ENCODE results near the gene RAP1A. TPM values are rescaled to one million over a fixed set of nuclear protein-coding genes. Genes with fewer than 3 reads are reported as not detected.

The RAP1A gene
- total RNA-seq, 4 donors from 2014 or later = 34.0 to 87.2 (median 57.7) TPM

GRCh38 chr1:111592389-111593361 lies 26.9 kb upstream of the RAP1A start:
- TF ChIP-seq EP300 (IDR thresholded peaks at IDR 0.05; ENCODE audit: low read depth) (no peak), POLR2AphosphoS5 (IDR thresholded peaks at IDR 0.05) (peak in 1 of 3 donors; percentile 34)
- in situ Hi-C loops (cut with MboI; ENCODE audit: low pct_ligation_motif_present in 1 of 4, low pct_unique_long_range_greater_than_20kb in 1 of 4, low sequenced_read_pairs in 3 of 4) (no loop called here), intact Hi-C loops (cut with DNase I; ENCODE audit: low total_unique reads) (no loop called here)
- 0 to 7% methylated on average over 4 to 11 of the region's 11 CpGs for WGBS, 2 donors (ENCODE audit: low coverage in 1 of 2)
- no peaks in the 10 kb centered on the region for H3K27me3 ChIP-seq
- H3K9me3 ChIP-seq = no peaks in the 10 kb centered on the region
- DNase-seq = peak; percentile 85
- H3K27ac ChIP-seq = peak overlapping the region; percentile 81 to 84 (median 82)
- no peak overlapping the region for H3K4me3 ChIP-seq
- H3K4me1 ChIP-seq = peaks cover 22 to 61% (median 34%) of the 10 kb centered on the region in 4 donors
- H3K36me3 ChIP-seq = no peaks in the 10 kb centered on the region

GRCh38 chr1:111593403-111594305 lies 25.9 kb upstream of the RAP1A start:
- in situ Hi-C loops (cut with MboI; ENCODE audit: low pct_ligation_motif_present in 1 of 4, low pct_unique_long_range_greater_than_20kb in 1 of 4, low sequenced_read_pairs in 3 of 4) = no loop called here
- intact Hi-C loops (cut with DNase I; ENCODE audit: low total_unique reads) = no loop called here
- peak overlapping the region; percentile 81 to 84 (median 82) for H3K27ac ChIP-seq

GRCh38 chr1:111594306-111594693 lies 25.3 kb upstream of the RAP1A start:
- WGBS, 2 donors (ENCODE audit: low coverage in 1 of 2) = 84 to 88% methylated on average over 4 of the region's 4 CpGs
- peaks cover 22 to 66% (median 37%) of the 10 kb centered on the region in 4 donors for H3K4me1 ChIP-seq
- peak overlapping the region; percentile 81 to 84 (median 82) for H3K27ac ChIP-seq

More at GRCh38 chr1:111593403-111594305, 25.9 kb upstream of the RAP1A start:
- Histone ChIP-seq H3K4me1 (peaks cover 22 to 66% (median 36%) of the 10 kb centered on the region in 4 donors), H3K27me3 (no peaks in the 10 kb centered on the region), H3K9me3 (no peaks in the 10 kb centered on the region), H3K36me3 (no peaks in the 10 kb centered on the region), H3K4me3 (no peak overlapping the region)
- 50 to 55% methylated on average over 3 to 5 of the region's 5 CpGs for WGBS, 2 donors (ENCODE audit: low coverage in 1 of 2)
- no peak for TF ChIP-seq POLR2A (IDR thresholded peaks at IDR 0.05)
- no peak for TF ChIP-seq POLR2AphosphoS5 (IDR thresholded peaks at IDR 0.05)
- TF ChIP-seq, protein P1, sequence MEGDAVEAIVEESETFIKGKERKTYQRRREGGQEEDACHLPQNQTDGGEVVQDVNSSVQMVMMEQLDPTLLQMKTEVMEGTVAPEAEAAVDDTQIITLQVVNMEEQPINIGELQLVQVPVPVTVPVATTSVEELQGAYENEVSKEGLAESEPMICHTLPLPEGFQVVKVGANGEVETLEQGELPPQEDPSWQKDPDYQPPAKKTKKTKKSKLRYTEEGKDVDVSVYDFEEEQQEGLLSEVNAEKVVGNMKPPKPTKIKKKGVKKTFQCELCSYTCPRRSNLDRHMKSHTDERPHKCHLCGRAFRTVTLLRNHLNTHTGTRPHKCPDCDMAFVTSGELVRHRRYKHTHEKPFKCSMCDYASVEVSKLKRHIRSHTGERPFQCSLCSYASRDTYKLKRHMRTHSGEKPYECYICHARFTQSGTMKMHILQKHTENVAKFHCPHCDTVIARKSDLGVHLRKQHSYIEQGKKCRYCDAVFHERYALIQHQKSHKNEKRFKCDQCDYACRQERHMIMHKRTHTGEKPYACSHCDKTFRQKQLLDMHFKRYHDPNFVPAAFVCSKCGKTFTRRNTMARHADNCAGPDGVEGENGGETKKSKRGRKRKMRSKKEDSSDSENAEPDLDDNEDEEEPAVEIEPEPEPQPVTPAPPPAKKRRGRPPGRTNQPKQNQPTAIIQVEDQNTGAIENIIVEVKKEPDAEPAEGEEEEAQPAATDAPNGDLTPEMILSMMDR (IDR thresholded peaks at IDR 0.05) = no peak
- no peak for TF ChIP-seq EP300 (IDR thresholded peaks at IDR 0.05; ENCODE audit: low read depth)
- DNase-seq = no peak

DNA sequence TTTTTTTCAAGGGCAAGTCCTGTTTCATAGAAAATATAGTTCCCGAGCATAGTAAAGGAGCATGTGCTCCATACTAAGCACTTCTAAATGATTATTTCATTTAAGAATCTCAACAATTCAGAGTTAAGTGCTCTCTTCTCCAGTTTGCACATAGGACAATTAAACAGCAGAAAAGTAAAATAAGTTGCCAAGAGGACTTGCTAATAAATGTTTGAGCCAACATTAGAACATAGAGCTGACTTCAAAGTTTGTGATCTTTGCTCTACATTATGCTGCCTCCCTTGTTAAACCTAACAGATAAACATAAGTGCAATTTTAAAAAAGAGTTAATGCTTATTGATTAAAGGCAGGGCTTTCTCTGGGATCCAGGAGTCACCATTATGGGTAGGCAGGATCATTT lies 23.8 kb upstream of the RAP1A start:
- H3K27me3 ChIP-seq = no peaks in the 10 kb centered on the region
- H3K27ac ChIP-seq = peak overlapping the region; percentile 33 to 81 (median 68)
- H3K9me3 ChIP-seq = no peaks in the 10 kb centered on the region
- DNase-seq = no peak
- no peak overlapping the region for H3K4me3 ChIP-seq
- H3K36me3 ChIP-seq = no peaks in the 10 kb centered on the region
- in situ Hi-C loops (cut with MboI; ENCODE audit: low pct_ligation_motif_present in 1 of 4, low pct_unique_long_range_greater_than_20kb in 1 of 4, low sequenced_read_pairs in 3 of 4) = no loop called here
- intact Hi-C loops (cut with DNase I; ENCODE audit: low total_unique reads) = no loop called here
- WGBS, 2 donors (ENCODE audit: low coverage in 1 of 2) = 70 to 90% methylated on average over 1 of the region's 1 CpG
- peaks cover 22 to 66% (median 39%) of the 10 kb centered on the region in 4 donors for H3K4me1 ChIP-seq
- TF ChIP-seq, protein P1 (IDR thresholded peaks at IDR 0.05) = no peak
- no peak for TF ChIP-seq POLR2A (IDR thresholded peaks at IDR 0.05)
- no peak for TF ChIP-seq POLR2AphosphoS5 (IDR thresholded peaks at IDR 0.05)
- TF ChIP-seq EP300 (IDR thresholded peaks at IDR 0.05; ENCODE audit: low read depth) = no peak

More at GRCh38 chr1:111594306-111594693, 25.3 kb upstream of the RAP1A start:
- intact Hi-C loops (cut with DNase I; ENCODE audit: low total_unique reads) (no loop called here), in situ Hi-C loops (cut with MboI; ENCODE audit: low pct_ligation_motif_present in 1 of 4, low pct_unique_long_range_greater_than_20kb in 1 of 4, low sequenced_read_pairs in 3 of 4) (no loop called here)
- Histone ChIP-seq H3K36me3 (no peaks in the 10 kb centered on the region), H3K4me3 (no peak overlapping the region), H3K27me3 (no peaks in the 10 kb centered on the region), H3K9me3 (no peaks in the 10 kb centered on the region)
- no peak for TF ChIP-seq EP300 (IDR thresholded peaks at IDR 0.05; ENCODE audit: low read depth)
- TF ChIP-seq, protein P1 (IDR thresholded peaks at IDR 0.05) = no peak
- TF ChIP-seq POLR2AphosphoS5 (IDR thresholded peaks at IDR 0.05) = no peak
- TF ChIP-seq POLR2A (IDR thresholded peaks at IDR 0.05) = no peak
- no peak for DNase-seq

Measured in transverse colon (tissue), 4 donors.